ENCODE results near the gene DNAJC13.

DNA sequence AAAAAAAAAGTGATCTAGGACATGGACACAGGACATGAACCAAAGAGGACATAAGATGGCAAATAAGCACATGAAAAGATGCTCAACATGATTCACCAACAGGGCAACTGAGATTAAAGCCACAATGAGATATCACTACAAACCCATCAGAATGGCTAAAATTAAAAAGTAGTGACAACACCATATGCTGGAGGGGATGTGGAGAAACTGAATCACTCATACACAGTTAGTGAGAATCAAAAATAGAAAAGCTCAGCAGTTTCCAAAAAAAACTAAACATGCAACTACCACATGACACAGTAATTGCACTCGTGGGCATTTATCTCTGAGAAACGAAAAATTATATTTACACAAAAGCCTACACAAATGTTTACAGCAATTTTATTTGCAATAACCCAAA is 151.9 kb downstream of the DNAJC13 start:
- TF ChIP-seq, protein P1, sequence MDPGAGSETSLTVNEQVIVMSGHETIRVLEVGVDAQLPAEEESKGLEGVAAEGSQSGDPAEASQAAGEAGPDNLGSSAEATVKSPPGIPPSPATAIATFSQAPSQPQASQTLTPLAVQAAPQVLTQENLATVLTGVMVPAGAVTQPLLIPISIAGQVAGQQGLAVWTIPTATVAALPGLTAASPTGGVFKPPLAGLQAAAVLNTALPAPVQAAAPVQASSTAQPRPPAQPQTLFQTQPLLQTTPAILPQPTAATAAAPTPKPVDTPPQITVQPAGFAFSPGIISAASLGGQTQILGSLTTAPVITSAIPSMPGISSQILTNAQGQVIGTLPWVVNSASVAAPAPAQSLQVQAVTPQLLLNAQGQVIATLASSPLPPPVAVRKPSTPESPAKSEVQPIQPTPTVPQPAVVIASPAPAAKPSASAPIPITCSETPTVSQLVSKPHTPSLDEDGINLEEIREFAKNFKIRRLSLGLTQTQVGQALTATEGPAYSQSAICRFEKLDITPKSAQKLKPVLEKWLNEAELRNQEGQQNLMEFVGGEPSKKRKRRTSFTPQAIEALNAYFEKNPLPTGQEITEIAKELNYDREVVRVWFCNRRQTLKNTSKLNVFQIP (CRISPR knock-in tag; IDR thresholded peaks at IDR 0.05; ENCODE audit: borderline replicate concordance, low read depth), result no peak
- no peak for TF ChIP-seq SNAI2 (CRISPR knock-in tag; IDR thresholded peaks at IDR 0.05)
- no peak for TF ChIP-seq ZFP3 (CRISPR knock-in tag; IDR thresholded peaks at IDR 0.05)
- TF ChIP-seq, protein P2, sequence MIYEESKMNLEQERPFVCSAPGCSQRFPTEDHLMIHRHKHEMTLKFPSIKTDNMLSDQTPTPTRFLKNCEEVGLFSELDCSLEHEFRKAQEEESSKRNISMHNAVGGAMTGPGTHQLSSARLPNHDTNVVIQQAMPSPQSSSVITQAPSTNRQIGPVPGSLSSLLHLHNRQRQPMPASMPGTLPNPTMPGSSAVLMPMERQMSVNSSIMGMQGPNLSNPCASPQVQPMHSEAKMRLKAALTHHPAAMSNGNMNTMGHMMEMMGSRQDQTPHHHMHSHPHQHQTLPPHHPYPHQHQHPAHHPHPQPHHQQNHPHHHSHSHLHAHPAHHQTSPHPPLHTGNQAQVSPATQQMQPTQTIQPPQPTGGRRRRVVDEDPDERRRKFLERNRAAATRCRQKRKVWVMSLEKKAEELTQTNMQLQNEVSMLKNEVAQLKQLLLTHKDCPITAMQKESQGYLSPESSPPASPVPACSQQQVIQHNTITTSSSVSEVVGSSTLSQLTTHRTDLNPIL (CRISPR knock-in tag; IDR thresholded peaks at IDR 0.05; ENCODE audit: low read depth), result no peak
- no peak for TF ChIP-seq BACH2 (CRISPR knock-in tag; IDR thresholded peaks at IDR 0.05; ENCODE audit: borderline replicate concordance)
